GM12878 (cell line): ENCODE results near the gene TRPV6.
A peak's percentile ranks its signal among the peaks of the same experiment; 100 is the strongest.

Source experiments
- CHD2 ChIP-seq: IDR thresholded peaks from 2 replicates; pipeline ENCODE4 v1.6.1; 2011; ENCODE audit warnings: low read depth, low read length, improper control_type of control experiment, borderline replicate concordance
- NR2C2 ChIP-seq: IDR thresholded peaks from 2 replicates; pipeline ENCODE4 v1.6.1; 2011; ENCODE audit warnings: borderline replicate concordance, low read depth; ENCODE audit not compliant: control insufficient read depth, insufficient read length
- SPI1 ChIP-seq: IDR thresholded peaks from 2 replicates; pipeline ENCODE4 v1.6.1; 2011; ENCODE audit warnings: low read depth, mild to moderate bottlenecking, low read length, moderate library complexity, borderline replicate concordance; ENCODE audit not compliant: insufficient read depth
- SUPT20H ChIP-seq: IDR thresholded peaks from 2 replicates; pipeline ENCODE4 v1.6.1; 2011; ENCODE audit warnings: low read depth, mild to moderate bottlenecking, low read length, moderate library complexity, borderline replicate concordance; ENCODE audit not compliant: control insufficient read depth
- YY1 ChIP-seq: IDR thresholded peaks from 2 replicates; pipeline ENCODE4 v1.6.1; 2011; ENCODE audit warnings: low read depth, mild to moderate bottlenecking, low read length

DNA sequence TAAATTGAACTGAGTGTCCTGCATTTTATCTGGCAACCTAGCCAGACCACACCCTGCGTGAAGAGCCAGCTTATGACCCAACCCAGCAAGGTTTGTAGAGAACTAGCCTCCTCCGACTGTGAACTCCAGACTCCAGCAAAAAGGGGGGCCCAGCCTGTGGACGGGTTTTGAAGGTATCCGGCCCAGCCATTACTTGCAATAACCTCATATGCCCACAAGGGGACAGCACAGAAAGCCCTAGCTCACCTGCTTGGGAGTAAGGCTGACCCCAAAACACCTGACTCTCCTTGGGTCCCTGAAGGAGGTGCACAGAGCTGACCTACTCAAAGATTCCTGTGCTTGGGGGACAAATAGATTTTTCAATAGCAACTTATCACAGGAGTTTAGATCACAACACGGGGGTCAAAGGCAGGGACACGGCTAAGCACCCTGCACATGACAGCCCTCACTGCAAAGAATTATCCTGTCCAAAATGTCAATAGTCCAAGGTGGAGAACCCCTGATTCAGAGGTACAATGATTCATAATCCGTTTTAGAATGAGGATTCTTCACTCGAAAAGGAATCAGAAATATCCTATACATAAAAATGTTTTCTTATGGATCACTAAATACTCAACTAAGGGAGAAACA, 4.6 kb downstream of the TRPV6 start:
- TF ChIP-seq CHD2 (no peak), SUPT20H (no peak), YY1 (peak; percentile 75), NR2C2 (no peak), SPI1 (no peak)
